Gastrocnemius medialis (tissue), 4 donors: ENCODE measurements around the gene KAZN. TPM values are rescaled to one million over a fixed set of nuclear protein-coding genes. Genes with fewer than 3 reads are reported as not detected.

ENCODE experiments used
- ATAC-seq, 2 donors: fragments of 150-250 bp; one replicate each; pipeline ENCODE4 v1.9.1; 2016
- DNase-seq, 2 donors: peaks; one replicate each; pipeline ENCODE4 v3.0.0-alpha.2; 2019
- H3K27ac ChIP-seq, 4 donors: fragments of 200-600 bp; sonication (generic); 1 replicate in 1 of 4; 2 replicates in 3 of 4; pipeline ENCODE4 v1.5.1; 2016 to 2018; ENCODE audit warnings: mild to moderate bottlenecking in 2 of 4, moderate library complexity in 1 of 4
- H3K27me3 ChIP-seq, 3 donors: fragments of 200-600 bp; sonication (generic) in 2 of 3; 1 replicate in 1 of 3; 2 replicates in 2 of 3; pipeline versions ENCODE4 v1.5.1 to v1.6.0; 2016 to 2019; ENCODE audit warnings: mild to moderate bottlenecking in 1 of 3, moderate library complexity in 1 of 3
- H3K36me3 ChIP-seq, 2 donors: fragments of 200-600 bp; sonication (generic) in 1 of 2; one replicate each; pipeline ENCODE4 v1.5.1; 2017 to 2018
- H3K4me1 ChIP-seq, 2 donors: fragments of 200-600 bp; sonication (generic) in 1 of 2; one replicate each; pipeline ENCODE4 v1.5.1; 2016 to 2017; ENCODE audit warnings: mild to moderate bottlenecking in 2 of 2
- H3K4me3 ChIP-seq, 4 donors: fragments of 200-600 bp; sonication (generic) in 3 of 4; 1 replicate in 1 of 4; 2 replicates in 3 of 4; pipeline ENCODE4 v1.5.1; 2016 to 2019; ENCODE audit warnings: mild to moderate bottlenecking in 2 of 4
- H3K9me3 ChIP-seq, 3 donors: fragments of 200-600 bp; sonication (generic) in 2 of 3; 1 replicate in 1 of 3; 2 replicates in 2 of 3; pipeline ENCODE4 v1.5.1; 2016 to 2019
- CTCF ChIP-seq, 5 experiments: fragments of 450-650 bp in 3 of 5; fragments of 200-600 bp in 2 of 5; sonication (generic) in 2 of 5; IDR thresholded peaks in 4 of 5; conservative IDR thresholded peaks in 1 of 5; 1 replicate in 4 of 5; 2 replicates in 1 of 5; pipeline ENCODE4 v1.5.1; 2016 to 2019; ENCODE audit warnings: antibody characterized with exemption in 5 of 5, mild to moderate bottlenecking in 3 of 5, moderate library complexity in 3 of 5
- POLR2A ChIP-seq, 2 donors: fragments of 450-650 bp; IDR thresholded peaks; one replicate each; pipeline ENCODE4 v1.6.1; 2017; ENCODE audit warnings: antibody characterized with exemption in 2 of 2, mild to moderate bottlenecking in 2 of 2, moderate library complexity in 2 of 2
- in situ Hi-C, 4 donors: fragments of 200-750 bp; cut with MboI; loops; one replicate each; pipeline versions ENCODE4 v1.15.0 to v1.8.0; 2017; ENCODE audit warnings: low sequenced_read_pairs in 4 of 4
- intact Hi-C: fragments of 100-400 bp; cut with DNase I; formaldehyde crosslinking; loops from one replicate; pipeline ENCODE4 v1.15.1; 2023; ENCODE audit warnings: low total_unique reads
- total RNA-seq, 4 donors: library from RNA; depleted of rRNA; stranded (reverse); fragments of >200 nt; gene quantifications; one replicate each; pipeline versions ENCODE4 v1.1.0 to v1.2.3, GENCODE V29; 2016

The KAZN gene
- total RNA-seq, 4 donors from 2014 or later = 0.05 to 2.2 (median 1.00) TPM

GRCh38 chr1:14980621-14981218 is 382.2 kb downstream of the KAZN start:
- TF ChIP-seq CTCF (IDR thresholded peaks at IDR 0.05 in 4 of 5, conservative IDR thresholded peaks at IDR 0.05 in 1 of 5) (no peak), POLR2A (IDR thresholded peaks at IDR 0.05) (no peak)
- H3K4me1 ChIP-seq = no peaks in the 10 kb centered on the region
- DNase-seq = no peak
- H3K27ac ChIP-seq = no peak overlapping the region
- H3K36me3 ChIP-seq = no peaks in the 10 kb centered on the region
- no peak for ATAC-seq
- H3K4me3 ChIP-seq = no peak overlapping the region
- intact Hi-C loops = no loop called here
- H3K9me3 ChIP-seq = no peaks in the 10 kb centered on the region
- in situ Hi-C loops = no loop called here
- H3K27me3 ChIP-seq = no peaks in the 10 kb centered on the region

- no peak for ATAC-seq
Measured at GRCh38 chr1:14982029-14982428, 383.5 kb downstream of the KAZN start.

GRCh38 chr1:14983277-14983676 is 384.8 kb downstream of the KAZN start:
- Histone ChIP-seq H3K27me3 (no peaks in the 10 kb centered on the region), H3K27ac (no peak overlapping the region), H3K9me3 (no peaks in the 10 kb centered on the region), H3K4me3 (no peak overlapping the region), H3K36me3 (no peaks in the 10 kb centered on the region), H3K4me1 (no peaks in the 10 kb centered on the region)
- DNase-seq (no peak), ATAC-seq (no peak)
- TF ChIP-seq POLR2A (IDR thresholded peaks at IDR 0.05) = no peak
- no peak for TF ChIP-seq CTCF (IDR thresholded peaks at IDR 0.05 in 4 of 5, conservative IDR thresholded peaks at IDR 0.05 in 1 of 5)
- in situ Hi-C loops (no loop called here), intact Hi-C loops (no loop called here)

More at GRCh38 chr1:14982029-14982428, 383.5 kb downstream of the KAZN start:
- Histone ChIP-seq H3K27ac (no peak overlapping the region), H3K4me1 (no peaks in the 10 kb centered on the region), H3K9me3 (no peaks in the 10 kb centered on the region), H3K36me3 (no peaks in the 10 kb centered on the region), H3K4me3 (no peak overlapping the region), H3K27me3 (no peaks in the 10 kb centered on the region)
- no peak for DNase-seq
- TF ChIP-seq CTCF (IDR thresholded peaks at IDR 0.05 in 4 of 5, conservative IDR thresholded peaks at IDR 0.05 in 1 of 5) = no peak
- intact Hi-C loops = no loop called here
- in situ Hi-C loops = no loop called here

- ATAC-seq (no peak), DNase-seq (no peak)
- Histone ChIP-seq H3K4me1 (no peaks in the 10 kb centered on the region), H3K4me3 (no peak overlapping the region), H3K27me3 (no peaks in the 10 kb centered on the region), H3K36me3 (no peaks in the 10 kb centered on the region), H3K27ac (no peak overlapping the region), H3K9me3 (no peaks in the 10 kb centered on the region)
- intact Hi-C loops = no loop called here
- TF ChIP-seq CTCF (IDR thresholded peaks at IDR 0.05 in 4 of 5, conservative IDR thresholded peaks at IDR 0.05 in 1 of 5) (no peak), POLR2A (IDR thresholded peaks at IDR 0.05) (no peak)
- in situ Hi-C loops = no loop called here
Measured at GRCh38 chr1:14986168-14986567, 387.7 kb downstream of the KAZN start.
